Activated T-helper 2 cell treated with anti-CD3 and anti-CD28 coated beads, Interferon-gamma antibody, Interleukin-2, Interleukin-4, amounts not matched to agents 10 μg/mL and 5 μg/mL and 100 μg/mL, durations not matched to agents 14 hours and 24 hours and 36 hours (primary cell): Measurements from ENCODE around the gene RAC2. TPM values are rescaled to one million over a fixed set of nuclear protein-coding genes. Genes with fewer than 3 reads are reported as not detected.
"Not testable (repeated sequence)": the region's sequence is repeated elsewhere in the genome, so short reads cannot be mapped to it uniquely, and the experiment has no call there.

Source experiments
- DNase-seq: peaks from one replicate; pipeline ENCODE4 v3.0.0; 2021; ENCODE audit warnings: low spot score
- H3K27ac Mint-ChIP-seq: one replicate; pipeline ENCODE4 v1.8.0; 2021; ENCODE audit warnings: mixed read lengths
- H3K27me3 Mint-ChIP-seq: one replicate; pipeline ENCODE4 v1.8.0; 2021; ENCODE audit warnings: low read depth, mixed read lengths
- H3K36me3 Mint-ChIP-seq: one replicate; pipeline ENCODE4 v1.8.0; 2021; ENCODE audit warnings: low read depth, mixed read lengths
- H3K4me1 Mint-ChIP-seq: one replicate; pipeline ENCODE4 v1.8.0; 2021; ENCODE audit warnings: low read depth, mixed read lengths
- H3K4me3 Mint-ChIP-seq: one replicate; pipeline ENCODE4 v1.8.0; 2021; ENCODE audit warnings: low read depth, mild to moderate bottlenecking, moderate library complexity, mixed read lengths
- H3K9me3 Mint-ChIP-seq: one replicate; pipeline ENCODE4 v1.8.0; 2021; ENCODE audit warnings: mixed read lengths
- intact Hi-C: fragments of 100-400 bp; cut with micrococcal nuclease; formaldehyde crosslinking; loops from one replicate; pipeline ENCODE4 v1.15.1; 2023
- total RNA-seq: library from RNA; stranded (reverse); gene quantifications from 2 replicates; pipeline ENCODE4 v1.2.3, GENCODE V29; 2022

RAC2 gene
- total RNA-seq, 1 donor from 2014 or later = 499 TPM

DNA sequence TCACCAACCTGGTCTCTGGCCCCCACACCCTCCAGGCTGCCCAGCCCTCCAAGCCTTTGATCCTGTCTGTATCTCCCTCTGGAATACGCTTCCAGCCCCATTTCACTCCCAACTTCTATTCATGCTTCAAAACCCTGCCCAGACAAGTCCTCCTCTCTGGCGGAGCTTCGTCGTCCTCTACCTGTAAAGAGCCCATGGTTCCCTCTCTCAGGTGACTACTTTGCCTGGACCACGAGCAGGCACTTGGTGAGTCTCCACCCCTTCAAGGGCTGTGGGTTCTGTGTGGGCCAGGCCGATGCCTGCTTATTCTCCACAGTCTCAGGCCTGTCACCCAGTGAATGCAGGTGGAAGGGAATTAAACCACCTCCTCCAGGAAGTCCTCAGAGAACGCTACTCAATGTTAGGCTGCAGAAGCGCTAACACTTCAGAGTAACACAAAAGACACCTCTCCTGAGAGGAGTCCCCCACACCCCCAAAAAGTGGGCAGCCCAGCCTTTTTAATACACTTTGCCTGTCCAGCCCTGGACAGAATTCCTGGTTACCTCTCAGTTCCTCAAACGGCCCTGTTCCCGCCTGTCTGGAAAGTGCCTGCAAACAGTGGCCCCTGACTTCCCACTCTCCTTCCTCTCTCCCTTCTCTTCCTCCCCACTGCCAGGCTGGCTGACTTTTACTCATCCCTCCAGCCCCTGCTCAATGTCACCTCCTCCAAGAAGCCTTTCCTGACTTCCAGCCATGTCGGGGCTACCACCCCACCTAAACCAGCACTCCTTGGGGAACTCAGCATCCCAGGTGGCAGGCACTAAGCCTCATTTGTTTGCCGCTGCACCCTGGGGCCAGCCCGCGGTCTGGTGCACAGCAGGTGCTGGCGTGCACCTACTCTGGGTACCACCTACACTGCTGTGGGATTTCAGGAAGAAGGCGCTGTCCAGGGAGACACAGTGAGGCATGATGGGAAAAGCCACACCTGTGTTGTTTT is 9.0 kb downstream of the RAC2 start:
- H3K9me3 Mint-ChIP-seq = no peaks in the 10 kb centered on the region
- peaks cover 94% of the 10 kb centered on the region for H3K36me3 Mint-ChIP-seq
- intact Hi-C loops = loop anchor here (5.0 to 10.0 kb wide), 4 partner anchors 32 to 370 kb away; partner anchors contain the start of genes GGA1 and IL2RB
- peak overlapping the region; percentile 88 for H3K27ac Mint-ChIP-seq
- no peaks in the 10 kb centered on the region for H3K27me3 Mint-ChIP-seq
- peak overlapping the region; percentile 45 for H3K4me3 Mint-ChIP-seq
- H3K4me1 Mint-ChIP-seq = peaks cover 90% of the 10 kb centered on the region
- no peak for DNase-seq

DNA sequence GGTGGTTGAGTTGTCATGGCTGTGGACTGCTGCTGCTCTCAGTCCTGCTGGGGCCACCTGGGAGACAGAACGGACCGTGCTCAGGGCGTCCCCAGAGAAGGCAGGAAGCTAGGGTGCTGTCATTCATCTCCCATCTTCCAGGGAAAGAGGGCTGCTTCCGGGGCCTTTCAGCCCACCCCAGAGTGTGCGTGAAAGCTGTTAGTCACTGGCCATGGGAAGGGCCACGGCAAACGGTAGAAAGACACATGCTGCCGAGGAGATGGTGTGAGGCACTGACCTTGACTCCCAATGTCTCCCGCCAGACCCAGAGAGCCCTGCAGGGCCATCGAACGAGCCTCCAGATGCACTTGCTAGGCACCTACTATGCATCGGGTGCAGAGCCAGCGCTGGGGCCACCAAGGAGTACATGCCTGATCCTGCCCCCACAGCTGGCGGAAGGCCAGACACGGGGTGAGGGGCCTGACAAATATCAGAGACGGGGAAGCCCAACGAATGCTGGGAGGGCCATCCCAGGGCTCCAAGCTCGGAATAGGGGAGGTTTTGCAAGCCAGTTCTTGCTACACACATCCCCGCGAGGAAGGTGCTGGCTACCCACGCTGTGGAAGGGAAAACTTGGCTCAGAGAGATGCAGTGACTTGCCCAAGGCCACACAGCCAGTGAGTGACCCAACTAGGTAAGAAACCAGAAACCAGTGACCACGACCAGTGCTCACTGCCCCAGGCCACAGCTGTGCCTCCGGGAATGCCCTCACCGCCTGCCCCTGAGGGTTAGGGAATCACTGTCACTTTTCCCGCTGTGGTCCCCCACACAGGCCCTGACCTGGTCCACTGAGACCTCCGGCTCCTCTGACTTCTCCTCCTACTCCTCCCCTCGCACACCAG is 10.1 kb downstream of the RAC2 start:
- Mint-ChIP-seq H3K9me3 (no peaks in the 10 kb centered on the region), H3K27me3 (no peaks in the 10 kb centered on the region), H3K4me3 (peak overlapping the region; percentile 60), H3K27ac (peak overlapping the region; percentile 88), H3K36me3 (peaks cover 95% of the 10 kb centered on the region), H3K4me1 (peaks cover 90% of the 10 kb centered on the region)
- intact Hi-C loops = loop anchor here (5.0 to 10.0 kb wide), 4 partner anchors 33 to 371 kb away; partner anchors contain the start of genes GGA1 and IL2RB
- DNase-seq = no peak

DNA sequence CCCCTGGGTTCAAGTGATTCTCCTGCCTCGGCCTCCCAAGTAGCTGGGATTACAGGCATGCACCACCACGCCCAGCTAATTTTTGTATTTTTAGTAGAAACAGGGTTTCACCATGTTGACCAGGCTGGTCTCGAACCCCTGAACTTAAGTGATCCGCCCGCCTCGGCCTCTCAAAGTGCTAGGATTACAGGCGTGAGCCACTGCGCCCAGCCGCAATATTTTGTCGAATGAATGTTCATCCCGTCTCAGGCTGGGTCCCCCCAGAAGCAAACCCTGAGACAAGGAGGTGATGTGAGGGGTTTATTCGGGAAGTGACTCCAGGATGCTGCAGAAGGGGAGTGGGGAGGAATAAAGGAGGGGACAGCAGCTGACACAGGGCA is 10.7 kb downstream of the RAC2 start:
- H3K27me3 Mint-ChIP-seq, DNase-seq, H3K9me3 Mint-ChIP-seq: not testable (repeated sequence)
- H3K4me1 Mint-ChIP-seq = peaks cover 89% of the 10 kb centered on the region
- H3K27ac Mint-ChIP-seq = peak overlapping the region; percentile 82
- H3K4me3 Mint-ChIP-seq = peak overlapping the region; percentile 60
- intact Hi-C loops = loop anchor here (5.0 to 10.0 kb wide), 4 partner anchors 34 to 371 kb away; partner anchors contain the start of genes GGA1 and IL2RB
- peaks cover 95% of the 10 kb centered on the region for H3K36me3 Mint-ChIP-seq

DNA sequence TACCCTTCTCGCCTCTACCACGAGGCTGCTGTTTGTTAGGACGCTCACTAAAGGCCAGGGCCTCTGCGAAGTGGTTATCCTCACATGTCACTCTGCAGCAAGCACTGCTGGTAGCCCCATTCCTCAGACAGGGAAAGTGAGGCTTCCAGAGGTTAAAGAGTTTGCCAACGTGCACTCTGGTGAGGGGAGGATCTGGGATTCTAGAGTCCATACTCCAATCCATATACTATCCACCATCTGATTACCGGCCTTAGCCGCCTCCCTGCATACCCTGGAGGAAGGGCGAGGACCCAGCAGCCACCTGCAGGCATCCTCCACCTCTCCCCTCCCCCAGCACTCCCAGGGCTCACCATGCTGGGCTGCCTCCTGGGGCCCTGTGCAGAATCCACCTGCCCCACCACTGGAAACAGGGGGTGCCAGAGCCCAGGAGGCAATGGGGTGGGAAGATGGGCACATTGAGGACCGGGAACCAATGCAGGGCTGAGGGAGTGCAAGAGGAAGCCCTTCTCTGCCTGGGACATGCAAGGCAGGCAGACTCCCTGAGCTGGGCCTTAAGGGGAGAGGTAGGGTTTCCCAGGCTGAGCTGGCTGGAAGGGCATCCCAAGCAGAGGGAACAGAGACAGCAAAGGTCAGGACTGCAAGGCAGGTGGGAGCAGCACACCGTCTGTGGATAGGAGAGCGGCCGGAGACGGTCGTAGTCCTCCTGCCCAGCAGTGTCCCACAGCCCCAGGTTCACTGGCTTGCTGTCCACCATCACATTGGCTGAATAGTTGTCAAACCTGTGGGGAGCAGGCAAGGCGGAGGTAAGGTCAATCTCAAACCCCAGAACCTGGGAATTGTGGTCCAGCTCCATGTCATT is 11.7 kb downstream of the RAC2 start:
- Mint-ChIP-seq H3K9me3 (no peaks in the 10 kb centered on the region), H3K27me3 (no peaks in the 10 kb centered on the region), H3K4me3 (peak overlapping the region; percentile 74), H3K36me3 (peaks cover 94% of the 10 kb centered on the region), H3K27ac (peak overlapping the region; percentile 95), H3K4me1 (peaks cover 89% of the 10 kb centered on the region)
- intact Hi-C loops = loop anchor here (5.0 to 10.0 kb wide), 4 partner anchors 35 to 372 kb away; partner anchors contain the start of genes GGA1 and IL2RB
- DNase-seq = no peak

DNA sequence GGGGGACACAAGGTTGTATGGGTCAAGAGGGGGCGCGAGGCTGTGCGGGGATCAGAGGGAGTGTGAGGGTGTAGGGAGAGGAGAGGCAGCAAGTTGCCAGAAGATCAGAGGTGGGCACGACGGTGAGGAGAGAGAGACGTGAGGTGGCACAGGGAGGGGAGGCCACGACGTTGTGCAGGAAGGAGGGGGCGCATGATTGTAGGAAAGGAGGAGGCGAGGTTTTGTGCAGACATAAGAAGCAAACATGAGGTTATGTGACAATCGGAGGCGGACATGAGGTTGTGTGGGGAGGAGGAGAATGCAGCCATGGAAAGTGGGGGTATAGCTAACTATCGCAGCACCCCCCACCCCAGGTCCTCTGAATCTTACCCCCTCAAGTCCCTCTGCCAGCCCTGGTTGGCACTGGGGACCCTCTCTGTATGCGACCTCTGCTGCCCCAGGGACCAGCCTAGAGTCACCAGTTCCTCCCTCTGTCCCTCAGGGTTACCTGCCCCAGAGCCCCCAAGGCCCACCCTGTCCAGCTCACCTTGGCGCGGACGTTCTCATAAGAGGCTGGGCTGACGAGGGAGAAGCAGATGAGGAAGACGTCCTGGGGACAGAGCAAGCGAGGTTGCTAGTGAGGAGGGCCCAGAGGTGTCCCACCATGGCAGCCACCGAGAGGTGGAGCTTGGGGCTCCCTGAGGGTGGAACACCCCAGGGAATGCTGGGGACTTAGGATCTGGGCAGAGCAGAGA is 12.5 kb downstream of the RAC2 start:
- H3K36me3 Mint-ChIP-seq = peaks cover 87% of the 10 kb centered on the region
- H3K27me3 Mint-ChIP-seq = no peaks in the 10 kb centered on the region
- DNase-seq = no peak
- H3K4me3 Mint-ChIP-seq = peak overlapping the region; percentile 74
- H3K27ac Mint-ChIP-seq = peak overlapping the region; percentile 95
- no peaks in the 10 kb centered on the region for H3K9me3 Mint-ChIP-seq
- intact Hi-C loops = loop anchor here (2.0 to 10.0 kb wide), 5 partner anchors 36 to 373 kb away; partner anchors contain the start of genes GGA1 and IL2RB
- H3K4me1 Mint-ChIP-seq = peaks cover 82% of the 10 kb centered on the region

DNA sequence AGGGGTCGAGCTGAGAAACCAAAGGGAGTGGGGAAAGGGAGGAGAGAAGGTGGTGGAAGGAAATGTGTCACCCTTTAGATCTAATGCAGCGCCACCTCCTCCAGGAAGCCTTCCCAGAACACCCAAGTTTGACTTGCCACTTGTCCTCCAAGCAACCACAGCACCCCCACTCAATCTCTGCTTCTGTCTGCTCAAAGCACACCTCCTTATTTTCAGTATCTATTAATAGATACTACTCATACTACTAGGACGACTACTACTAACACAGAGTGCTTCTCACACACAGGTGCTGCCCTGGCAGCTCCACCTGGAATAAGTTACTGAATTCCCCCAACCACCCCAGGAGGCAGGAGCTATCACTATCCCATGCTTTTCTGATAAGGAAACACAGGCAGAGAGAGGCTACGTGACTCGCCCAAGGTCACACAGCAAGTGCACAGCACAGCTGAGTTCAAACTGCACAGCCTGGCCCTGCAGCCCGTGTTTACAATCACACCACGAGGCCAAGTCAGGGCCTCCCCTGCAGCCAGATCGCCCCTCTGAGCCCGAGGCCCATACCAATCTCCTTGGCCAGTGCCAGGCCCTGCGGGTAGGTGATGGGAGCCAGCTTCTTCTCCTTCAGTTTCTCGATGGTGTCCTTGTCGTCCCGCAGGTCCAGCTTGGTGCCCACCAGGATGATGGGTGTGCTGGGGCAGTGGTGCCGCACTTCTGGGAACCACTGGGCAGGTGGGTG is 13.2 kb downstream of the RAC2 start:
- Mint-ChIP-seq H3K4me1 (peaks cover 81% of the 10 kb centered on the region), H3K27me3 (no peaks in the 10 kb centered on the region), H3K36me3 (peaks cover 87% of the 10 kb centered on the region), H3K27ac (peak overlapping the region; percentile 95), H3K4me3 (peak overlapping the region; percentile 74), H3K9me3 (no peaks in the 10 kb centered on the region)
- intact Hi-C loops = loop anchor here (1.0 to 10.0 kb wide), 7 partner anchors 9 to 374 kb away; partner anchors contain the start of genes GGA1 and IL2RB
- DNase-seq = peak; percentile 67

DNA sequence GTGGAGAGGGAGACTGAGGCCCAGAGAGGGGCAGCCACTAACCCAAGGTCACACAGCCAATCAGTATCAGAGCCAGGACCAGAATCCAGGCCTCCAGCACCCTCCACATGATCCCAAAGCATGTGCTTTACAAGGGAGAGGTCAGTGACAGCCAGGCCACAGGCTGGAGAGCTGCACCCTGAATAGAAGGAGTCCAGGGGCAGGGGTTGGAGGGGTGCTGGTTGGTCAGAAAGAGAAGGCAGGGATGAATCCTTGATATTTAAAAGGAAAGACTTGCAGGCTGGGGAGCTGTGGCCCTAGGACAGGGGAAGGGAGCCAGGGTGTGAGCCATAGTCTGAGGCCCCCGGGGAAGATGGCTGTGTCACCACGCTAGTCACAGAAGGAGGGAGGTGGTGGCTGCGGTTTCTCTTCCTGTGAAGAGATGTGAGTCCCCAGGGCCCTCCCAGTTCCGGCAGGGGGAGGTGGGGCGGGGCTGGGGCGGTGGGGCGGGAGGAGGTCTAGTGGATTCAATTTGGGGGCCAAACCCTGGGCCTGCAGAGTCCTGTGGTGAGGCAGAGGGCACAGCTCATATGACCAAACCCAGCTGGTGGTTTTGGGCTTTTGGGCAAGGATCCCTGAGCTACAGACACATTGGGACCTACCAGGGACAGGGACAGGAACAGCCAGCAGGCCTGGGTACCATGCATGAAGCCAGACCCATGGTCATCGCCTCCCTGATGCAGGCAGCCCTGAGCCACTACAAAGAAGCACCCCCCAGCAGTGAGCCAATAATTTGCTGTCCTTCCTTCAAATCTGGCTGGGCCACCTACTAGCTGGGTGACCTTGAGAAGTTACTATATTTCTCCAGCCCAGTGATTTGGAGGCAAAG is 14.0 kb downstream of the RAC2 start:
- H3K4me1 Mint-ChIP-seq = peaks cover 81% of the 10 kb centered on the region
- H3K36me3 Mint-ChIP-seq = peaks cover 87% of the 10 kb centered on the region
- H3K27ac Mint-ChIP-seq = peak overlapping the region; percentile 95
- DNase-seq = peak; percentile 85
- no peaks in the 10 kb centered on the region for H3K9me3 Mint-ChIP-seq
- H3K27me3 Mint-ChIP-seq = no peaks in the 10 kb centered on the region
- peak overlapping the region; percentile 74 for H3K4me3 Mint-ChIP-seq
- intact Hi-C loops = loop anchor here (1.0 to 10.0 kb wide), 7 partner anchors 8 to 375 kb away; partner anchors contain the start of genes GGA1 and IL2RB

DNA sequence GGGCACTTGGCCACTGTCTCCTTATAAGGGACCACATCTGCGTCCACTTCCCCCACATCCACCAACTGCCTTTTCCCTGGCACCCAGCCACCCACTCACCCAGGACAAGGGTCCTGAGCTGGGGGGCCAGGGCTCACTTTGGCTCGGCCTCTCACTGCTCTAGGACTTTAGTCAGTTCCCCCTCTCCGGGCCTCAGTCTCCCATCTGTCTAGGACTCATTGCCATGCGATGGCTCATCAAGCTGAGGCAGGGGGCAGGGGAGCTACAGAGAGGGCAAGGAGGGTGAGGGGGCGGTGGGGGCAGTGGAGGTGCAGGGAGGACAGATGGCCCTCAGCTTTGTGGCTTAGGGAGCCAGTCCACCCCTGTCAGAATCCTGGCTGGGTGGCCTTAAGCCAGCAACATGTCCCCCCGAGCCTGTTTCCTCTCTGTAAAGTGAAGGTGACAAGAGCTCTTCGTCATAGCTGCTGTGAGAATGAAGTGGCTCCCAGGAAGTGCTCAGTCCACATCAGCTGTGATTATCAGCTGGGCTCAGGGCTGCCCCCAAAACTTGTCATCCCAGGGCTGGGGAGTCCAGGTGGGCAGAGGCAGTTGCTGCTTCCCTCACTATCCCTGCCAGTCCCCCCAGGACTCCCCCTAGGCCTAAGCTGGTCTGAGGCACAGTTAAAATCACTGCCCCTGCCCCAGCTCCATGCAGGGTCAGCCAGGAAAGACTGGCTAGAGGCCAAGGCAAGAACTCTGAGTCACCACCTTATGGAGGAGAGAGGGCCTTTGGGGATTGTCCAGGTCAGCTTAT is 14.9 kb downstream of the RAC2 start:
- H3K27ac Mint-ChIP-seq = peak overlapping the region; percentile 95
- intact Hi-C loops = no loop called here
- DNase-seq = no peak
- H3K4me1 Mint-ChIP-seq = peaks cover 80% of the 10 kb centered on the region
- no peaks in the 10 kb centered on the region for H3K27me3 Mint-ChIP-seq
- peaks cover 87% of the 10 kb centered on the region for H3K36me3 Mint-ChIP-seq
- peak overlapping the region; percentile 74 for H3K4me3 Mint-ChIP-seq
- no peaks in the 10 kb centered on the region for H3K9me3 Mint-ChIP-seq

DNA sequence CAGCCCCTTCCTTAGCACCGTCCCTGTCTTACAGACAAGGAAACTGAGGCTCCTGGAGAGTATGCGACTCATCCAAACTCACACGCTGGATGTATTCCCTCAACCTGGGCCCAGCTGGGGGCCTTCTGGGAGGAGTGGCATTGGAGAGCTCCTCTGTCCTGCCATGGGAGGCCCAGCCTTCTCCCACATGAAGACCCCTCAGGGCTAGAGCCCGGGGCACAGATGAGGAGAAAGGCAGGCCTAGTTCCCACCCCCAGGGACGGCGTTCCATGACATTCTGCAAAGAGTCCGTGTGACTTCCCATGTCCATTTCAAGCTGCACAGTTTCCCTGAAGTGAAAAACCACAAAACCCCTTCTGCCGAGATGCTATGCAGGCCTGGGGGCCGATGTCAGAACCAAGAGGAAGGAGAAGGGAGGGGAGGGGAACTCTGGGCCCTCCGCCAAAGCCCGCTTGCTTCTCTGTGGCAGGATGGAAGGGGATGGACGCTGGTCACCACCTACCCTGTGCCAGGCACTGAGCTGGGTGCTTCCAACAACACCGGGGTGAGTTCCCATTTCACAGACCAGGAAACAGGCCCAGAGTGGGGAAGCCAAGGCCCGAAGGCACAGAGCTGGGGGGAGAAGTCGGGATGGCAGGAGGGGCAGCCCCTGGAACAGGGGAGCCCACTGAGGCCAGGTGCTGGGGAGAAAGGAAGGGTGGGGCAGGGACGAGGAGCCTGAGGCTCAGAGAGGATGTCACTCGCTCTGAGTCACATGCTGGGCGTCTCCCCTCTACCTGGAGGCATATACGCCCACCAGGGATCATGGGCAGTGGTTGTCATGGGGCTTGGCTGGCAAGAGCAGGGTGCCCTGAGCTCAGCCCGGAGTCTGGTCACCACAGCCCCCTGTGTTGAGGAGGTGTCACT is 15.7 kb downstream of the RAC2 start:
- intact Hi-C loops = no loop called here

More for the DNA sequence above, 15.7 kb downstream of the RAC2 start:
- Mint-ChIP-seq H3K9me3 (no peaks in the 10 kb centered on the region), H3K36me3 (peaks cover 88% of the 10 kb centered on the region), H3K27me3 (no peaks in the 10 kb centered on the region), H3K4me3 (peak overlapping the region; percentile 51), H3K27ac (peak overlapping the region; percentile 95), H3K4me1 (peaks cover 81% of the 10 kb centered on the region)
- no peak for DNase-seq
